OCI-LY1 (cell line): Measurements from ENCODE around the gene SMARCD2.

Source experiments
- H2AFZ ChIP-seq: fragments of 200-600 bp; sonication (generic), shearing (Covaris generic); 2 replicates; pipeline ENCODE4 v1.6.0; 2014; ENCODE audit warnings: antibody characterized with exemption, mild to moderate bottlenecking, low read length
- H3F3A ChIP-seq: fragments of 200-600 bp; sonication (generic), shearing (Covaris generic); 2 replicates; pipeline ENCODE4 v1.6.0; 2014; ENCODE audit warnings: mild to moderate bottlenecking, antibody characterized with exemption, low read length, moderate library complexity; ENCODE audit not compliant: insufficient read depth
- H3K27ac ChIP-seq: fragments of 200-600 bp; sonication (generic); 2 replicates; pipeline ENCODE4 v1.5.1; 2014; ENCODE audit warnings: low read length, mixed run types, mild to moderate bottlenecking, low read depth; ENCODE audit not compliant: poor library complexity, severe bottlenecking
- H3K27me3 ChIP-seq: fragments of 200-600 bp; sonication (generic); 2 replicates; pipeline ENCODE4 v1.6.0; 2014; ENCODE audit warnings: antibody characterized with exemption, mild to moderate bottlenecking, low read length, moderate library complexity; ENCODE audit not compliant: insufficient read depth
- H3K36me3 ChIP-seq: fragments of 200-600 bp; sonication (generic); 2 replicates; pipeline ENCODE4 v1.6.1; 2014; ENCODE audit warnings: mild to moderate bottlenecking, antibody characterized with exemption, low read length, moderate library complexity, mixed read lengths; ENCODE audit not compliant: insufficient read depth
- H3K4me1 ChIP-seq: fragments of 200-600 bp; sonication (generic); 2 replicates; pipeline ENCODE4 v1.5.1; 2014; ENCODE audit warnings: mild to moderate bottlenecking, low read length, moderate library complexity; ENCODE audit not compliant: insufficient read depth, severe bottlenecking
- H3K4me2 ChIP-seq: fragments of 200-600 bp; sonication (generic), shearing (Covaris generic); 2 replicates; pipeline ENCODE4 v1.6.1; 2014; ENCODE audit warnings: low read length
- H3K4me3 ChIP-seq: fragments of 200-600 bp; sonication (generic); 2 replicates; pipeline ENCODE4 v1.5.1; 2014; ENCODE audit warnings: low read length, low read depth, mild to moderate bottlenecking, mixed read lengths; ENCODE audit not compliant: poor library complexity, severe bottlenecking
- H3K79me2 ChIP-seq: fragments of 200-600 bp; shearing (Covaris generic); 2 replicates; pipeline ENCODE4 v1.6.1; 2016; ENCODE audit warnings: mixed run types, low read length, mixed read lengths; ENCODE audit not compliant: insufficient read depth
- H3K9ac ChIP-seq: fragments of 200-600 bp; sonication (generic), shearing (Covaris generic); 2 replicates; pipeline ENCODE4 v1.6.1; 2014; ENCODE audit warnings: mild to moderate bottlenecking, low read length, mixed read lengths
- H3K9me2 ChIP-seq: fragments of 200-600 bp; sonication (generic), shearing (Covaris generic); 2 replicates; pipeline ENCODE4 v1.6.1; 2014; ENCODE audit warnings: low read depth, mild to moderate bottlenecking, low read length, mixed read lengths
- H3K9me3 ChIP-seq: fragments of 200-600 bp; shearing (Covaris generic); 2 replicates; pipeline ENCODE4 v1.6.1; 2014; ENCODE audit warnings: low read length, mixed read lengths
- H4K20me1 ChIP-seq: fragments of 200-600 bp; sonication (generic), shearing (Covaris generic); 2 replicates; pipeline ENCODE4 v1.6.0; 2016; ENCODE audit warnings: mild to moderate bottlenecking, low read length; ENCODE audit not compliant: insufficient read depth
- EZH2 ChIP-seq: fragments of 200-600 bp; sonication (generic), shearing (Covaris generic); IDR thresholded peaks from 2 replicates; pipeline ENCODE4 v1.8.0; 2017; ENCODE audit warnings: borderline replicate concordance, mixed run types, mild to moderate bottlenecking, antibody characterized with exemption, low read length, moderate library complexity, mixed read lengths
- TF ChIP-seq, protein P1 (sequence below): fragments of 200-600 bp; sonication (generic), shearing (Covaris generic); IDR thresholded peaks from 2 replicates; pipeline ENCODE4 v1.5.1; 2017; ENCODE audit warnings: mild to moderate bottlenecking, antibody characterized with exemption, low read length, moderate library complexity, mixed read lengths

SMARCD2 gene

DNA sequence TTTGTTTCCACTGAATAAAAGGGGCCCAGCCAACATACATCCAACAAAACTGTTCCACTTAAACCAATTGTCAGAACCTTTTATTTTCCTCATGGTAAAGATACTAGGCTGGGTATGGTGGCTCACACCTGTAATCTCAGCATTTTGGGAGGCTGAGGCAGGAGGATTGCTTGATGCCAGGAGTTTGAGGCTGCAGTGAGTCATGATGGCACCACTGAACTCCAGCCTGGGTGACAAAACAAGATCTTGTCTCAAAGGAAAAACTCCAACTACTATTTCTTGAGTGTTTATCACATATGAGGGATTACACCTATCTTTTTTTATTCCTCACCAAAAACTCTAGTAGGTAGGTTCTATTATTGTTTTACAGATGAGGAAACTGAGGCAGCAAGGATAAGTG is 19.9 kb downstream of the SMARCD2 start:
- H3K9me3 ChIP-seq, result no peaks in the 10 kb centered on the region
- no peaks in the 10 kb centered on the region for H3K9me2 ChIP-seq
- TF ChIP-seq, protein P1, sequence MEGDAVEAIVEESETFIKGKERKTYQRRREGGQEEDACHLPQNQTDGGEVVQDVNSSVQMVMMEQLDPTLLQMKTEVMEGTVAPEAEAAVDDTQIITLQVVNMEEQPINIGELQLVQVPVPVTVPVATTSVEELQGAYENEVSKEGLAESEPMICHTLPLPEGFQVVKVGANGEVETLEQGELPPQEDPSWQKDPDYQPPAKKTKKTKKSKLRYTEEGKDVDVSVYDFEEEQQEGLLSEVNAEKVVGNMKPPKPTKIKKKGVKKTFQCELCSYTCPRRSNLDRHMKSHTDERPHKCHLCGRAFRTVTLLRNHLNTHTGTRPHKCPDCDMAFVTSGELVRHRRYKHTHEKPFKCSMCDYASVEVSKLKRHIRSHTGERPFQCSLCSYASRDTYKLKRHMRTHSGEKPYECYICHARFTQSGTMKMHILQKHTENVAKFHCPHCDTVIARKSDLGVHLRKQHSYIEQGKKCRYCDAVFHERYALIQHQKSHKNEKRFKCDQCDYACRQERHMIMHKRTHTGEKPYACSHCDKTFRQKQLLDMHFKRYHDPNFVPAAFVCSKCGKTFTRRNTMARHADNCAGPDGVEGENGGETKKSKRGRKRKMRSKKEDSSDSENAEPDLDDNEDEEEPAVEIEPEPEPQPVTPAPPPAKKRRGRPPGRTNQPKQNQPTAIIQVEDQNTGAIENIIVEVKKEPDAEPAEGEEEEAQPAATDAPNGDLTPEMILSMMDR, result no peak
- no peak for TF ChIP-seq EZH2
- H3K36me3 ChIP-seq, result peaks cover 84% of the 10 kb centered on the region
- no peak overlapping the region for H3K9ac ChIP-seq
- H3K4me2 ChIP-seq, result no peak overlapping the region
- H2AFZ ChIP-seq, result no peak overlapping the region
- H3K27ac ChIP-seq, result no peak overlapping the region
- no peaks in the 10 kb centered on the region; the same call in 1 of the 2 replicates for H3F3A ChIP-seq
- H3K4me1 ChIP-seq, result peaks cover 15% of the 10 kb centered on the region
- H4K20me1 ChIP-seq, result no peaks in the 10 kb centered on the region
- H3K4me3 ChIP-seq, result no peak overlapping the region
- H3K79me2 ChIP-seq, result peaks cover 8% of the 10 kb centered on the region; the same call in 1 of the 2 replicates
- H3K27me3 ChIP-seq, result no peaks in the 10 kb centered on the region

DNA sequence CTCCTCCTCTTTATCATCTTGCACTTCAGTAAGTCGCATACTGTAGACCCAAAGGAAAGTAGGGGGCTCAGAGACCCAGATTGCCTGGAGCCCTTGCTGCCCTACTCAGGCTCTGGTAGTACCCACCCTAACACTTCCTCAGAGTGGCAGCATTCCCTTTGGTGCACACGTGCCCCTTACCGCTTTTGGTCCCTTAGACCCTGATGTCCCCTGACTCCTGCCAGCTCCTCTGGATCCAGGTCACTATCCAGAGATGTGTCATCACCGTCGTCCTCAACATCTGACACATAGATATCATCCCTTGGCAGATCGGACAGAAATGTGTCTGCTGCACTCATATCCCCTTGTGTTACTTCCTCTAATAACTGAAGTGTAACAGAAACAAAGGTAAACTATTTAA is 20.7 kb downstream of the SMARCD2 start:
- Histone ChIP-seq H3K9me2 (no peaks in the 10 kb centered on the region), H3K4me2 (no peak overlapping the region), H3K9ac (no peak overlapping the region), H2AFZ (no peak overlapping the region), H3K36me3 (peaks cover 91% of the 10 kb centered on the region), H3K4me3 (no peak overlapping the region), H3F3A (no peaks in the 10 kb centered on the region; the same call in 1 of the 2 replicates), H3K27me3 (no peaks in the 10 kb centered on the region), H4K20me1 (no peaks in the 10 kb centered on the region), H3K79me2 (peaks cover 8% of the 10 kb centered on the region; the same call in 1 of the 2 replicates), H3K9me3 (no peaks in the 10 kb centered on the region), H3K27ac (no peak overlapping the region), H3K4me1 (peaks cover 15% of the 10 kb centered on the region)
- TF ChIP-seq EZH2, result no peak
- TF ChIP-seq, protein P1, result no peak

DNA sequence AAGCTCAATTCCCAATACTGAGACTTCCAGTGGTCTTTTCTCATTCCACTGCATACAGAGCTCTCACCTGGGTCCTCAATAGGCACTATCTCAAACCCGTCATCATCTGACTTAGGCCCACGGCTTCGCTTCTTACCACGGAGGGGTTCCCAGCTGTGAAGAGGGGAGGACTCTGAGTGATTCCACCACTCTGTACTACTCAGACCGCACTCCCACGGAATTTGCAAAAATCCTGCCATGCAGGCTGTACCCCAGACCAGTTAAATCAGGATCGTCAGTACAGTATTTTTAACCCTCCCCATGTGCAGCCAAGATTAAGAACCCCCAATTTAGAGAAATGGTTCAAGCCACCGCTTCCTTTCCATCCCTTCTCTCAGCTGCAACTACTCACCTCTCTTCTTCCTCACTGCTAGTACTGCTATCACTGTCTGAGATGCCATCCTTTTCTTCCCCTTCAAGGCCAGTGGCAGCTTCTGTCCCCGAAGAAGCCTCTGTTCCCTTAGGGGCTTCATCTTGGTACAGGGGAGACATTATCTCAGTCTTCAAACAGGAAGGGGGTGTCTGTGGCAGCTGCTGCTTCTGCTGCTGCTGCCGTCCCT is 21.4 kb downstream of the SMARCD2 start:
- Histone ChIP-seq H4K20me1 (no peaks in the 10 kb centered on the region), H3K9me3 (no peaks in the 10 kb centered on the region), H3K27ac (no peak overlapping the region), H3K36me3 (peaks cover 99% of the 10 kb centered on the region), H3K4me2 (no peak overlapping the region), H3K4me3 (no peak overlapping the region), H3K27me3 (no peaks in the 10 kb centered on the region), H3K9me2 (no peaks in the 10 kb centered on the region), H3K4me1 (peaks cover 11% of the 10 kb centered on the region), H3K9ac (no peak overlapping the region), H3K79me2 (peaks cover 3% of the 10 kb centered on the region; the same call in 1 of the 2 replicates), H2AFZ (no peak overlapping the region), H3F3A (no peaks in the 10 kb centered on the region; the same call in 1 of the 2 replicates)
- TF ChIP-seq, protein P1, result no peak
- TF ChIP-seq EZH2, result no peak
